Activated naive CD4-positive, alpha-beta T cell (primary cell): ENCODE measurements around the gene CCDC57.
"Not testable (repeated sequence)": the region's sequence is repeated elsewhere in the genome, so short reads cannot be mapped to it uniquely, and the experiment has no call there.

Experiments used
- DNase-seq, 4 experiments: peaks; one replicate each; lab custom pipeline; 2025; lab: John Stamatoyannopoulos, UW

The CCDC57 gene

GRCh38 chr17:82178499-82179261 is 34.0 kb downstream of the CCDC57 start:
- no peak for DNase-seq

GRCh38 chr17:82177761-82178498 is 34.7 kb downstream of the CCDC57 start:
- no peak for DNase-seq

GRCh38 chr17:82177276-82177675 is 35.4 kb downstream of the CCDC57 start:
- no peak for DNase-seq

- DNase-seq, result no peak
These were observed 36.7 kb downstream of the CCDC57 start for GRCh38 chr17:82175951-82176350.

GRCh38 chr17:82175201-82175600 is 37.4 kb downstream of the CCDC57 start:
- no peak for DNase-seq

GRCh38 chr17:82174042-82174857 is 38.4 kb downstream of the CCDC57 start:
- not testable (repeated sequence) for DNase-seq

GRCh38 chr17:82173351-82174041 is 39.1 kb downstream of the CCDC57 start:
- no peak for DNase-seq

- no peak for DNase-seq
These were observed 40.0 kb downstream of the CCDC57 start for GRCh38 chr17:82172486-82173160.

GRCh38 chr17:82171750-82172375 is 40.8 kb downstream of the CCDC57 start:
- no peak for DNase-seq

GRCh38 chr17:82170412-82170961 is 42.2 kb downstream of the CCDC57 start:
- DNase-seq, result no peak

- DNase-seq, result no peak
These were observed 44.1 kb downstream of the CCDC57 start for GRCh38 chr17:82168568-82168967.

GRCh38 chr17:82167028-82167427 is 45.6 kb downstream of the CCDC57 start:
- DNase-seq, result no peak

- no peak for DNase-seq
These were observed 47.8 kb downstream of the CCDC57 start for GRCh38 chr17:82164853-82165252.

GRCh38 chr17:82161216-82161615 is 51.4 kb downstream of the CCDC57 start:
- DNase-seq, result no peak

GRCh38 chr17:82160075-82160474 is 52.6 kb downstream of the CCDC57 start:
- DNase-seq, result no peak

- no peak for DNase-seq
These were observed 53.8 kb downstream of the CCDC57 start for GRCh38 chr17:82158825-82159224.

- no peak for DNase-seq
These were observed 55.3 kb downstream of the CCDC57 start for GRCh38 chr17:82157046-82158035.

GRCh38 chr17:82156284-82156925 is 56.2 kb downstream of the CCDC57 start:
- DNase-seq, result no peak

- DNase-seq, result no peak
These were observed 57.0 kb downstream of the CCDC57 start for GRCh38 chr17:82155606-82156005.
